Smooth muscle cell (in vitro differentiated cells): ENCODE data around the gene PARP15. TPM values are rescaled to one million over a fixed set of nuclear protein-coding genes. Genes with fewer than 3 reads are reported as not detected.
A peak's percentile ranks its signal among the peaks of the same experiment; 100 is the strongest.

ENCODE experiments used
- DNase-seq: peaks from one replicate; lab custom pipeline; 2025; ENCODE audit not compliant: unreplicated experiment; lab: John Stamatoyannopoulos, UW
- H2AFZ ChIP-seq: fragments of 200-600 bp; sonication (generic); 2 replicates; pipeline ENCODE4 v1.6.0; 2016; ENCODE audit warnings: antibody characterized with exemption, low read depth, mild to moderate bottlenecking
- H3F3A ChIP-seq: fragments of 200-600 bp; sonication (generic); 2 replicates; pipeline ENCODE4 v1.6.0; 2017; ENCODE audit warnings: antibody characterized with exemption, low read depth
- H3K27ac ChIP-seq: fragments of 200-600 bp; sonication (generic); 2 replicates; pipeline ENCODE4 v1.5.1; 2016; ENCODE audit warnings: low read depth, mild to moderate bottlenecking
- H3K27me3 ChIP-seq: fragments of 200-600 bp; sonication (generic); 2 replicates; pipeline ENCODE4 v1.6.1; 2016; ENCODE audit warnings: low read depth, mild to moderate bottlenecking
- H3K36me3 ChIP-seq: fragments of 200-600 bp; sonication (generic); 2 replicates; pipeline ENCODE4 v1.5.1; 2016; ENCODE audit warnings: low read depth
- H3K4me1 ChIP-seq: fragments of 200-600 bp; sonication (generic); 2 replicates; pipeline ENCODE4 v1.5.1; 2016; ENCODE audit warnings: low read depth
- H3K4me2 ChIP-seq: fragments of 200-600 bp; sonication (generic); 2 replicates; pipeline ENCODE4 v1.6.0; 2016; ENCODE audit warnings: mild to moderate bottlenecking
- H3K4me3 ChIP-seq: fragments of 200-600 bp; sonication (generic); 2 replicates; pipeline ENCODE4 v1.5.1; 2016; ENCODE audit warnings: mild to moderate bottlenecking
- H3K79me2 ChIP-seq: fragments of 200-600 bp; sonication (generic); 2 replicates; pipeline ENCODE4 v1.6.0; 2016; ENCODE audit warnings: low read depth, mild to moderate bottlenecking
- H3K9ac ChIP-seq: fragments of 200-600 bp; sonication (generic); 2 replicates; pipeline ENCODE4 v1.6.0; 2016; ENCODE audit warnings: low read depth
- H3K9me3 ChIP-seq: fragments of 200-600 bp; sonication (generic); replicated peaks from 2 replicates; pipeline ENCODE4 v1.5.1; 2016; ENCODE audit warnings: low read depth
- H4K20me1 ChIP-seq: fragments of 200-600 bp; sonication (generic); 2 replicates; pipeline ENCODE4 v1.6.0; 2016; ENCODE audit warnings: low read depth
- WGBS: methylation state at CpG from one replicate; pipeline ENCODE4 v1.1.7; 2016; ENCODE audit warnings: low lambda C conversion rate; 5-methylcytosine and 5-hydroxymethylcytosine counted together
- polyA plus RNA-seq: library from polyadenylated mRNA; unstranded; fragments of >200 nt; fragmentation: Nextera tagmentation; extraction: Ambion mirVana; gene quantifications from 2 replicates; pipeline ENCODE4 v1.2.1, GENCODE V29; 2016
- total RNA-seq: library from RNA; depleted of rRNA; stranded (reverse); fragments of >200 nt; gene quantifications from 2 replicates; pipeline ENCODE4 v1.2.3, GENCODE V29; 2014
- TF ChIP-seq, protein P1 (sequence below): fragments of 200-600 bp; sonication (generic); IDR thresholded peaks from 2 replicates; pipeline ENCODE4 v1.5.1; 2017; ENCODE audit warnings: borderline replicate concordance, mild to moderate bottlenecking, antibody characterized with exemption; ENCODE audit not compliant: insufficient read depth, poor library complexity, severe bottlenecking

PARP15 gene
- total and polyA plus RNA-seq, 2 experiments from 2014 or later, result 0.40 TPM; not detected in 1

GRCh38 chr3:122560680-122561079, 16.8 kb upstream of the PARP15 start:
- Histone ChIP-seq H3K9ac (no peak overlapping the region), H3K4me1 (peaks cover 5% of the 10 kb centered on the region), H3F3A (no peaks in the 10 kb centered on the region), H4K20me1 (no peaks in the 10 kb centered on the region), H2AFZ (no peak overlapping the region), H3K27me3 (no peaks in the 10 kb centered on the region), H3K4me2 (no peak overlapping the region), H3K9me3 (no peaks in the 10 kb centered on the region), H3K36me3 (no peaks in the 10 kb centered on the region), H3K79me2 (no peaks in the 10 kb centered on the region), H3K4me3 (no peak overlapping the region), H3K27ac (no peak overlapping the region)
- TF ChIP-seq, protein P1, sequence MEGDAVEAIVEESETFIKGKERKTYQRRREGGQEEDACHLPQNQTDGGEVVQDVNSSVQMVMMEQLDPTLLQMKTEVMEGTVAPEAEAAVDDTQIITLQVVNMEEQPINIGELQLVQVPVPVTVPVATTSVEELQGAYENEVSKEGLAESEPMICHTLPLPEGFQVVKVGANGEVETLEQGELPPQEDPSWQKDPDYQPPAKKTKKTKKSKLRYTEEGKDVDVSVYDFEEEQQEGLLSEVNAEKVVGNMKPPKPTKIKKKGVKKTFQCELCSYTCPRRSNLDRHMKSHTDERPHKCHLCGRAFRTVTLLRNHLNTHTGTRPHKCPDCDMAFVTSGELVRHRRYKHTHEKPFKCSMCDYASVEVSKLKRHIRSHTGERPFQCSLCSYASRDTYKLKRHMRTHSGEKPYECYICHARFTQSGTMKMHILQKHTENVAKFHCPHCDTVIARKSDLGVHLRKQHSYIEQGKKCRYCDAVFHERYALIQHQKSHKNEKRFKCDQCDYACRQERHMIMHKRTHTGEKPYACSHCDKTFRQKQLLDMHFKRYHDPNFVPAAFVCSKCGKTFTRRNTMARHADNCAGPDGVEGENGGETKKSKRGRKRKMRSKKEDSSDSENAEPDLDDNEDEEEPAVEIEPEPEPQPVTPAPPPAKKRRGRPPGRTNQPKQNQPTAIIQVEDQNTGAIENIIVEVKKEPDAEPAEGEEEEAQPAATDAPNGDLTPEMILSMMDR, result peak; percentile 55
- WGBS, result 77% methylated on average over 1 of the region's 1 CpG
- DNase-seq, result no peak

- DNase-seq, result no peak
- Histone ChIP-seq H3K9ac (no peak overlapping the region), H2AFZ (peak overlapping the region; percentile 86), H3K4me1 (peaks cover 5% of the 10 kb centered on the region), H3K9me3 (no peaks in the 10 kb centered on the region), H3K4me3 (peak overlapping the region; percentile 73), H3K27ac (no peak overlapping the region), H3K4me2 (peak overlapping the region; percentile 84), H3K79me2 (no peaks in the 10 kb centered on the region), H3K36me3 (no peaks in the 10 kb centered on the region), H4K20me1 (no peaks in the 10 kb centered on the region), H3F3A (no peaks in the 10 kb centered on the region), H3K27me3 (no peaks in the 10 kb centered on the region)
- 47% methylated on average over 5 of the region's 5 CpGs for WGBS
- TF ChIP-seq, protein P1, result no peak
Measured at GRCh38 chr3:122562923-122563716, 14.3 kb upstream of the PARP15 start.

GRCh38 chr3:122563717-122564025, 13.8 kb upstream of the PARP15 start:
- H3K9ac ChIP-seq, result peak overlapping the region; percentile 78
- 73% methylated on average over 5 of the region's 5 CpGs for WGBS
- H3F3A ChIP-seq, result no peaks in the 10 kb centered on the region
- H2AFZ ChIP-seq, result peak overlapping the region; percentile 86
- H3K4me2 ChIP-seq, result peak overlapping the region; percentile 84
- no peaks in the 10 kb centered on the region for H4K20me1 ChIP-seq
- TF ChIP-seq, protein P1, result no peak
- H3K4me1 ChIP-seq, result peaks cover 5% of the 10 kb centered on the region
- no peaks in the 10 kb centered on the region for H3K79me2 ChIP-seq
- H3K9me3 ChIP-seq, result no peaks in the 10 kb centered on the region
- H3K4me3 ChIP-seq, result peak overlapping the region; percentile 73
- no peak for DNase-seq
- H3K27me3 ChIP-seq, result no peaks in the 10 kb centered on the region
- no peaks in the 10 kb centered on the region for H3K36me3 ChIP-seq
- peak overlapping the region; percentile 33 for H3K27ac ChIP-seq
